Keratinocyte (primary cell): ENCODE results near the gene ARHGEF37.

Experiments used
- EZH2 ChIP-seq: IDR thresholded peaks from one replicate; pipeline ENCODE4 v1.6.1; 2012; ENCODE audit warnings: inconsistent platforms, mild to moderate bottlenecking, low read length, moderate library complexity
- TF ChIP-seq, protein P1 (sequence below), 3 experiments: IDR thresholded peaks in 1 of 3; conservative IDR thresholded peaks in 1 of 3; optimal IDR thresholded peaks in 1 of 3; 2 replicates in 2 of 3; 3 replicates in 1 of 3; pipeline versions ENCODE3 to v1.5.1; 2011; ENCODE audit warnings: low read length in 3 of 3, mild to moderate bottlenecking in 3 of 3, moderate library complexity in 2 of 3, control low read depth in 1 of 3, inconsistent platforms in 1 of 3; ENCODE audit not compliant: insufficient read depth in 2 of 3; ENCODE audit errors: extremely low read depth in 1 of 3

DNA sequence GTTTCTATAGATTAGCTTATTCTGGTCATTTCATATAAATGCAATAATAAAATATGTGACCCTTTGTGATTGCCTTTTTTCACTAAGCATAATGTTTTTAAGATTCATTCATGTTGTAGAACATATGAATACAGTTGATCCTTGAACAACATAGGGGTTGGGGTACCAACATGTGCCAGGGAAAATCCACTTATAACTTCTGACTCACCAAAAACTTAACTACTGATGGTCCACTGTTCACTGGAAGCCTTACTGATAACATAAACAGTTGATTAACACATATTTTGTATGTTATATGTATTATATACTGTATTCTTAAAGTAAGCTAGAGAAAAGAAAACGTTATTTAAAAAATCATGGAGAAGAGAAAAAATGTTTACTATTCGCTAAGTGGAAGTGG is 12.1 kb downstream of the ARHGEF37 start:
- TF ChIP-seq, protein P1, sequence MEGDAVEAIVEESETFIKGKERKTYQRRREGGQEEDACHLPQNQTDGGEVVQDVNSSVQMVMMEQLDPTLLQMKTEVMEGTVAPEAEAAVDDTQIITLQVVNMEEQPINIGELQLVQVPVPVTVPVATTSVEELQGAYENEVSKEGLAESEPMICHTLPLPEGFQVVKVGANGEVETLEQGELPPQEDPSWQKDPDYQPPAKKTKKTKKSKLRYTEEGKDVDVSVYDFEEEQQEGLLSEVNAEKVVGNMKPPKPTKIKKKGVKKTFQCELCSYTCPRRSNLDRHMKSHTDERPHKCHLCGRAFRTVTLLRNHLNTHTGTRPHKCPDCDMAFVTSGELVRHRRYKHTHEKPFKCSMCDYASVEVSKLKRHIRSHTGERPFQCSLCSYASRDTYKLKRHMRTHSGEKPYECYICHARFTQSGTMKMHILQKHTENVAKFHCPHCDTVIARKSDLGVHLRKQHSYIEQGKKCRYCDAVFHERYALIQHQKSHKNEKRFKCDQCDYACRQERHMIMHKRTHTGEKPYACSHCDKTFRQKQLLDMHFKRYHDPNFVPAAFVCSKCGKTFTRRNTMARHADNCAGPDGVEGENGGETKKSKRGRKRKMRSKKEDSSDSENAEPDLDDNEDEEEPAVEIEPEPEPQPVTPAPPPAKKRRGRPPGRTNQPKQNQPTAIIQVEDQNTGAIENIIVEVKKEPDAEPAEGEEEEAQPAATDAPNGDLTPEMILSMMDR (optimal IDR thresholded peaks at IDR 0.05 in 1 of 3, IDR thresholded peaks at IDR 0.05 in 1 of 3, conservative IDR thresholded peaks at IDR 0.05 in 1 of 3; ENCODE audit: extremely low read depth in 1 of 3, insufficient read depth in 2 of 3, low read length in 3 of 3), result no peak
- TF ChIP-seq EZH2, result no peak
